Measurements from ENCODE around the gene MEGF11.

MEGF11 gene

DNA sequence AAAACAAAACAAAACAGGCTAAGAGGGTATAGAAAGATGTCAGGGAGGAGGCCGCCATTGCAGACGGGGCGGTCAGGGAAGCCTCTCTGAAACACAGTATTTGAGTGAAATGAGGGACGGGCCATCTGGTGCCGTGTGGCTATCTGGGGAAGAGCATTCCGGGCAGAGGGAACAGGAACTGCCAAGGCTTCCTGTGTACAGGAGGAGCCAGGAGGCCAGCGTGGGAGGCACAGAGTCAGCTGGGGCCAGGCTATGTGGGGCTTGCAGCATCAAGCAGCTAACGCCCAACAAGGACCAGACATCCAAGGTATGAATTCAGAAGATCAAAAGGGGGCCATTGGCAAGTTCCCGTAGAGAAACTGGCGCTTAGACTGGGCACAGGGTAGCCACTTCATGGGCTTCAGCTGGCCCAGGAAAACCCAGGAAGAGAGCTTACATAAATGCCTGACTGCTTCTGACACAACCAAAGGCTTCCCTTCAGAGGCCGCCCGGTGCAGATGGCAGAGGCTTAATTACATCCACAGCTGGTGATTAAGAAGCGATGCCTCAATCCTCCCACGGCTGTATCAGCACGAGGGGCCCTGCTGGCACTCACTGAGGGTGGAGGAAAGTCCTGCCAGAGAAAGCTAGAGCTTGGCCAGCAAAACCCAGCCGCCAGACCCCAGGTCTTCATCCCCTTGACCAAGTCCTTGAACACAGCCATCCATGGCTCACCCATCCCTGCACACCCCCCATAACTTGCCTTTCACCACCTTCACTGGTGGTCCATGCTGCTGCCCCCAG lies 144.9 kb downstream of the MEGF11 start:
- no peak for DNase-seq

GRCh38 chr15:66107070-66107469 lies 146.5 kb downstream of the MEGF11 start:
- no peak for DNase-seq

DNA sequence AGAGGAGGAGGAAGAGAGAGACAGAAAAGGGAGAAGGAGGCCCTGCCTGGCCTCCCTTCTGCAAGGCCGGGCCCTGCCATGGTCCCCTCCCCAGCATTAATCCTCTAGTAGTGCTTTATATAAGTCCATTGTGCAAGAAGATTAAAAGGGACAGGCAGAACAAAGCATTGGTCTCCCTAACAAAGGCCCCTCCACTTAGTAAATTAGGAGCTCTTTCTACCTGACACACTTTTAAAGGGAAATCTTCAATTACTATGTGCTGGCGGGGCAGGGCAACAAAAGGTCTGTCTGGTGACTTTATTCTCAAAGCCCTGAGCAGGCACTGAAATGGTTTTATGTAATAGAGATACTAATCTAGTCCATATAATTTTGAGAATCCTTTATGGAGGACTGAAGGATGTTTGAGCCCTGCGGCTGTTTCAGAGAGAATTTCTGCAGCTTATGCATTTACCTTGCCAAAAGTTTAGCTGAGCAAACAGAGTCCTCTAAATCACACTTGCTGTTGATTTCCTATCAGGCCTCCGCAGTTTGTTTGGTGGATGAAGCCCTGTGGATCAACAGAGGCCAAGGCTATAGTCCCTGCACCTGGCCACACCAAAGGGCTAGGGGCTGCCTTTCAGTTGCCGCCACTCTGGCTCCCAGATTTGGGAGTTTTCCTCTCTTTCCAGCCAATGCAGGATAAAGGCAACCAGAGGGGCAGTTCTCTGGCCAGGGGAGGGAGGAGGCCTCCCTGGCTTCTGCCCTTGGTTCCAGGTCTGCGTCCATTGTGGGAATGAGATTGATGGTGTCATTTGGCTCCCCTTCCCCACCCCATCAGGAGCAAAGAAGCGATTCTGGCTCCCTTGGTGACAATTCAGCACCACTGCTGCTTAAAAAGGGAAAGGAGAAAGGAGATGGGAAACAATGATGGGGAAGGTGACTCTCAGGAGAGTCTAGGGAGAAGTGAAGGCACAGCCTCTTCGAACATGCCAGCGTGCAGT lies 148.0 kb downstream of the MEGF11 start:
- no peak for DNase-seq

GRCh38 chr15:66103293-66103590 lies 150.3 kb downstream of the MEGF11 start:
- no peak for DNase-seq

DNA sequence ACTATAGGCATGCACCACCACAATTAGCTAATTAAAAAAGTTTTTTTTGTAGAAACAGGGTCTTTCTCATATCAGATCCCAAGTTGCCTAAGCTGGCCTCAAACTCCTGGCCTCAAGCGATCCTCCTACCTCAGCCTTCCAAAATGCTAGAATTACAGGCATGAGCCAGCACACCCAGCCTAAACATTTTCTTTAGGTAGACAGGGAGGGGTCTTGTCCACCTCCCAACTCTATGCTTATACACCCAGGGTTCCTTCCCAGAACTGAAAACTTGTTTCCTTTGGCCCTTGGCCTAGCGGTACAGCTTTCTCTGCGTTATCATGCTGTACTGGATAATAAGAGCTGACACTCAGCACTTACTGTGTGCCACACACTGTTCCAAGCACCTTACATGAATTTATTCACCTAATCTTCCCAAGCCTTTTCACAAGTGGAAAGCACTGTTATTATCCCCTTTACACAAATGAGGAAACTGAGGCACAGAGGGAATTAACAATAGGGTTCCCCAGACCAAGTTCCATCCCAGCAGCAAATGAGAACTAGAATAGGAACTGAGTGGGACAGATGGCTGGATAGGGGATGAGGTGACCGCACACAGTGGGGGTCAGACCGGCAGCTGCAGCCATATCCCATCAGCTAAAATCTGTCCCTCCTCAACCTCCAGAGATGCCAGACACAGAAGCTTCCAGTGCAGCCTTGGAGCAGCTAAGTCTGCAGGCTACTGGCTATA lies 150.8 kb downstream of the MEGF11 start:
- no peak for DNase-seq

DNA sequence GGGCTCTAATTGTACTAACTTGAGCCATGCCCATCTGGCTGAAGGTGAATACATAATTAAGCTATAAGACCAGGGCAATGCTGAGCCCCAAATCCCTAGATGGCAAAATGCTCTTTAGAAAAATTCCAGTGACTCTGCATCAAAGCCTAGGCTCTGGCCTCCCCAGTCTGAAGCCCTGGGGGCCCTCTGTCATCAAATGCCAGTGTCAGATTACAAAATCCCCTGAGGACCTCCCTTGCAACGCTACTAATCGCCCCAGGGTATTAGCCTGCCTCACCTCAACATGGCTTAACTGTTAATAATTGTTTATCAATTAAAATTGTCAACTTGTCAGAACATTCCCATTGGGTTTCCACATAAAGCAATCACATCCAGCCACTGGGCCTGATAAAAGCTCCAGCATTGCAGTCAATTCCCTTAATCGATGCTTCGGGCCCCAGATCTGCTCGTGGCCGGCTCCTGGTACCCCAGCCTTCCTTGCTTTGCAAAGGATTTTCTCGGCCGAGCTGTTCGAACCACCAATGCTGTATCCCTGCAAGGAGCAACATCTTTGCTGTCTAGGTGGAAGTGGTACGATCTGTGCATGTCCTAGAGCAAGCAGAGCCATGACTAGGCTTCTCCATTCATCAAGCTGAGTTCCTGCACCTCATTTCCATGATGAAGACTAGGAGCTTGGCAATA lies 151.7 kb downstream of the MEGF11 start:
- DNase-seq: no peak

GRCh38 chr15:66100761-66101160 lies 152.8 kb downstream of the MEGF11 start:
- DNase-seq: no peak

- no peak for DNase-seq
These were observed 153.4 kb downstream of the MEGF11 start for GRCh38 chr15:66099950-66100671.

DNA sequence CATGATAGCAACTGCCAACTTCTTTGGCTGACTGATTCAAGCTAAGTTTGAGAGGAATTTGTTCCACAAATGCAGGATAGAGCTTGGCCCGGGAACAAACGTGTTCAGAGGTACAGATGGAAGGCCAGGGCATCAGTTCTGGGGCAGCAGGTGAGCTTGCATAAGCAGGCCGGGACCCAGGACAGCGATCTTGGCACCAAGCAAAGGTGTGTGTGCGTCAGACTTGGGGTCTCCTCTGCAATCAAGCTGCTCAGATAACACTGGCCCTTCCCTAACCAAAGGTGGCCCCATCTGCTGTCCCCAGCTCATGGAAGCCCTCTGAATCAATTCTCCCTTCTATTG lies 155.6 kb downstream of the MEGF11 start:
- no peak for DNase-seq

- no peak for DNase-seq
These were observed 156.2 kb downstream of the MEGF11 start for GRCh38 chr15:66097151-66098021.

GRCh38 chr15:66096688-66097058 lies 156.9 kb downstream of the MEGF11 start:
- DNase-seq: no peak

DNA sequence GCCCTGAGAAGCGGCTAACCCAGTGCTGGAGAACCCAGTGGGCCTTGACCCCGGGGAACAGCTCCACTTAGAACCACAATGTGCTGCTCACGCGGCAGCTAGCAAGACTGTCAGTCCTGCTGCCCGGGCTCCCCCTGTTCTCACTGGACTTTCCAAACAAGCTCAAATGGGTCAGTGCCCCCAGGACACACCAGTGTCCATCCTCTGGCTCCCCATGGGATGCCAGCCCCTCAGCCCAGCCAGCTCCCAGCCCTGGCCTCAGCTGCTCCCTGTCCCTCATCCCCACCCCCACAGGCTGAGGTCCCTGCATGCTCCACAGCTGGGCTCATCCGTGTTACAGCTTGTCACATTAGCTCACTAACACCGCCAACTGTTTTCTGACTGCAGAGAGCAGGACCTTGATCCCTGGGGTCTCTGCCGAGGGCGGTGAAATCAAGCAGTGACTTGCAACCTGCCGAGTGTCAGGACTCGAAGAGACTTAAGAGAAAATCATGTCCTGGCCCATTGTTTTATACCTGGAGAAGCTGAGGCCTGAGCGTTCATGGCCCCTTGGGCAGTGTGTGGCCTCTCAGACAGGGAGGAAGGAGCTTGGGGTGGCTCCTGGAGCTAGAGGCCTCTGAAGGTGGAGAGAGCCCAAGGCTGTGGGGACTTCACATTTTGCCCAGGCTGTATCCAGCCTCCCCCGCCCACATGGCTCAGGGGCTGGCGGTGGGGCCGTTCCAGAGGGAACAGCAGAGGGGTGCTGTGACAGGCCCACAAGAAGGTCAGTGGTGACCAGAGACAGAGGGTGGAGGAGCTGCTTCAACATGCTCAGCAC lies 157.5 kb downstream of the MEGF11 start:
- no peak for DNase-seq

DNA sequence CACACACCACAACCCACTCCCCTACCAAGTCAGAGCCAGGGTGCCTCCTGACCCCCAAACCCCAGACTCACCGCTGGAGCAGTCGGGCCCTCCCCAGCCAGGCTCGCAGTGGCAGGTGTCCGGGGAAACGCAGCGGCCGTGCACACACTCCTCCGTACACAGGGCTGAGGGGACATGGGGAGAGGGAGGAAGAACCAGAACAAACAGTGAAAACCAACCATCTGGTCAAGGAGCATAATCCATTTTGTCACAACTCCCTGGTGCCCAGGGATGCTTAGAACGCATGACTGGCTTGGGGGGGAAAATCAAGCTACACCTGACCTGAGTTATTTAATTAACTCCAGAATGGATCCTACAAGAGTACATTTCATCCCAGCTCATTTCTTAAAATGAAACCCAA lies 159.2 kb downstream of the MEGF11 start:
- no peak for DNase-seq

- no peak for DNase-seq
These were observed 161.2 kb downstream of the MEGF11 start for GRCh38 chr15:66092053-66093016.

- no peak for DNase-seq
These were observed 164.0 kb downstream of the MEGF11 start for GRCh38 chr15:66089509-66089908.

DNA sequence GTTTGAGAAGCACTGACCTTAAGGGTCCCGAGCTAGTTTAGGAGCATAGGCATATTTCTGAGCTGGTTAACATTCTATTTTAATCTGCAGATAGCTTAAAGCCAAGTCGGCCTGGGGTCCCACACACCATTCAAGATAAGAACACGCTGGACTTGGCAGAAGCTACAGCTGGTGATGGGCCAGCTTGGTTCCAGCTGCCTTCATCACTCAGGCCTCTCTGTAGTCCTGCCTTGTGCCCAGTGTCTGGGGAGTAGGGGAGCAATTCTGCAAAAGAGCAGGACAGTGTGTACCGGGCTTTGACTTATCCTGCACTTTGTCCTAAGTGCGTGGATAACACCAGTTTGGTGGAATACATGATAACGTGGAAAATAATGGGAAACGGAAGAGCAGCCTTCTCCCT lies 164.5 kb downstream of the MEGF11 start:
- DNase-seq: no peak

DNA sequence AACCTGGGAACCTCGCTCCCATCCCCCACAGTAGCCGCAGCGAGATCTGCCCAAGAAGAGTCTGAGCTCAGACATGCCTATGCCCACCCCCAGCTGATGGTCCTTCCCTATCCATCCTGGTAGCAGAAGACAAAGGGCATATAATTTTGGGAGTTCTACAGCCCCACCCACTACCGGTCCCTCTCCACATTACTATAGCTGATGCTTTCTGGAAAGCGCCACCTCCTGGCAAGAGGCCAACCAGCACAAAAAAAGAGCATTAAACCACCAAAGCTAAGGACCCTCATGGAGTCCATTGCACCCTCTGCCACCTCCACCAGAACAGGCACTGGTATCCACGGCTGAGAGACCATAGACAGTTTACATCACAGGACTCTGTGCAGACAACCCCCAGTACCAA lies 168.4 kb downstream of the MEGF11 start:
- no peak for DNase-seq

GRCh38 chr15:66084704-66085103 lies 168.8 kb downstream of the MEGF11 start:
- DNase-seq: no peak

GRCh38 chr15:66080717-66081398 lies 172.7 kb downstream of the MEGF11 start:
- DNase-seq: no peak
